CD4-positive, alpha-beta T cell treated with Interleukin-15 for 4 hours (primary cell): ENCODE results near the gene PLEKHG2.
"Not testable (repeated sequence)": the region's sequence is repeated elsewhere in the genome, so short reads cannot be mapped to it uniquely, and the experiment has no call there.

Experiments
- DNase-seq: peaks from one replicate; pipeline ENCODE4 v3.0.0-alpha.2; 2020; ENCODE audit warnings: low spot score

PLEKHG2 gene

GRCh38 chr19:39412100-39412866 is at the start of gene PLEKHG2:
TSS of gene PLEKHG2 (plus strand) at chr19:39412669. CDS start at chr19:39414087, 1,418 bp downstream.
- peak; percentile 98 for DNase-seq

GRCh38 chr19:39362682-39363657 is 49.5 kb upstream of the PLEKHG2 start:
- DNase-seq: no peak

- no peak for DNase-seq
Measured at GRCh38 chr19:39363901-39364457, 48.5 kb upstream of the PLEKHG2 start.

- DNase-seq: no peak
Measured at GRCh38 chr19:39365531-39365930, 46.9 kb upstream of the PLEKHG2 start.

- DNase-seq: no peak
Measured at GRCh38 chr19:39369200-39369599, 43.3 kb upstream of the PLEKHG2 start.

- no peak for DNase-seq
Measured at GRCh38 chr19:39370735-39371134, 41.7 kb upstream of the PLEKHG2 start.

GRCh38 chr19:39372047-39372802 is 40.2 kb upstream of the PLEKHG2 start:
- no peak for DNase-seq

GRCh38 chr19:39372941-39373340 is 39.5 kb upstream of the PLEKHG2 start:
- DNase-seq: no peak

GRCh38 chr19:39375929-39376328 is 36.5 kb upstream of the PLEKHG2 start:
- DNase-seq: no peak

- DNase-seq: no peak
Measured at GRCh38 chr19:39377373-39378362, 34.8 kb upstream of the PLEKHG2 start.

GRCh38 chr19:39379366-39379765 is 33.1 kb upstream of the PLEKHG2 start:
- DNase-seq: not testable (repeated sequence)

GRCh38 chr19:39379865-39380396 is 32.5 kb upstream of the PLEKHG2 start:
- DNase-seq: no peak

- DNase-seq: no peak
Measured at GRCh38 chr19:39380521-39381502, 31.7 kb upstream of the PLEKHG2 start.

GRCh38 chr19:39381910-39382611 is 30.4 kb upstream of the PLEKHG2 start:
- no peak for DNase-seq

- no peak for DNase-seq
Measured at GRCh38 chr19:39382991-39383828, 29.3 kb upstream of the PLEKHG2 start.

- no peak for DNase-seq
Measured at GRCh38 chr19:39384839-39385568, 27.5 kb upstream of the PLEKHG2 start.
